AG10803 (cell line): ENCODE measurements around the gene RBM33.

Experiments used
- DNase-seq: peaks from one replicate; pipeline ENCODE4 v3.0.0; 2010; ENCODE audit warnings: low read depth
- H3K4me3 ChIP-seq: 2 replicates; pipeline ENCODE4 v1.5.1; 2011; ENCODE audit warnings: mild to moderate bottlenecking, low read length, control low read depth
- TF ChIP-seq, protein P1 (sequence below): conservative IDR thresholded peaks from 2 replicates; pipeline ENCODE4 v1.5.1; 2011; ENCODE audit warnings: mild to moderate bottlenecking, low read length, control low read depth, inconsistent platforms

RBM33 gene

DNA sequence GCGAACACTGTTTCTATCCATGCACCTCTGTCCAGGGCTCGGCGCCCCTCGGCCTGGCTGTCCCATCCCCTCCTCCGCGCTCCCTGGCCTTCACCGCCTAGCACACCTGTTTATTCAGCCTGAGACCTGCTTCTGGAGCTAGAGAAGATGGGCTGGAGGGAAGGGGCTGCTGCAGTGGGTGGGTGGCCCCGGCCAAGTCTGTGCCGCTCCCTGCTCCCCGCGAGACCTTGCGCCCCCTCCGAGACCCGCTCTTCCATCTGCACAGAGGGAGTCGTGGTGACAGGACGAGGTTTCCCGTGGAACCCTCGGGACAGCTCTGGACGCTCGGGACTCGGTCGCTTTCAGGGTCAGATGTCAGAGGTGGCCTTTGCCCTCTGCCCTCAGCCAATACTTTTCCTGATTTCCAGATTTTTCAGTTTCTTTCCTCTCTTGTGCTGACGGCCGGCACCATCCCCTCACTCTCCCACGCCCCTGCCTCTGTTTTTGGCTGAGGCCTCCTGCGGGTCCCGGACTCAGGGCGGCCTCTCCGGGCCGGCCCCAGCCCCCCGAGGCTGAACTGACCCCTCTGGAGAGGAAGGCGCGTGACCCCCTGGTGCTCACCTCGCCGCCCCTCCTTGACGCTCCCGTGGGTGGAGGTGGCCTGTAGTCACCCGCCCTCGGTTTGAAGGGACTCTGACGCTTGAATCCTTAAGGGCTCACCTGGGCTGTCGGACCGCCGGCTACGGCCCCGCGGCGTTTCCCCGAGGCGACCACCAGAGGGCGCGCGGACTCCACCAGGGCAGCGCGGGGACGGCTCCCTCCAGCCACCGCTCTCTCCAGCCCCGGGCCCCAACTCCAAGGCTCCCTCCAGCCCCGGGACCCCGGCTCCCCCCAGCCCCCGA lies 152.2 kb downstream of the RBM33 start:
- no peak for DNase-seq
- TF ChIP-seq, protein P1, sequence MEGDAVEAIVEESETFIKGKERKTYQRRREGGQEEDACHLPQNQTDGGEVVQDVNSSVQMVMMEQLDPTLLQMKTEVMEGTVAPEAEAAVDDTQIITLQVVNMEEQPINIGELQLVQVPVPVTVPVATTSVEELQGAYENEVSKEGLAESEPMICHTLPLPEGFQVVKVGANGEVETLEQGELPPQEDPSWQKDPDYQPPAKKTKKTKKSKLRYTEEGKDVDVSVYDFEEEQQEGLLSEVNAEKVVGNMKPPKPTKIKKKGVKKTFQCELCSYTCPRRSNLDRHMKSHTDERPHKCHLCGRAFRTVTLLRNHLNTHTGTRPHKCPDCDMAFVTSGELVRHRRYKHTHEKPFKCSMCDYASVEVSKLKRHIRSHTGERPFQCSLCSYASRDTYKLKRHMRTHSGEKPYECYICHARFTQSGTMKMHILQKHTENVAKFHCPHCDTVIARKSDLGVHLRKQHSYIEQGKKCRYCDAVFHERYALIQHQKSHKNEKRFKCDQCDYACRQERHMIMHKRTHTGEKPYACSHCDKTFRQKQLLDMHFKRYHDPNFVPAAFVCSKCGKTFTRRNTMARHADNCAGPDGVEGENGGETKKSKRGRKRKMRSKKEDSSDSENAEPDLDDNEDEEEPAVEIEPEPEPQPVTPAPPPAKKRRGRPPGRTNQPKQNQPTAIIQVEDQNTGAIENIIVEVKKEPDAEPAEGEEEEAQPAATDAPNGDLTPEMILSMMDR, result peak; percentile 60
- no peak overlapping the region for H3K4me3 ChIP-seq

DNA sequence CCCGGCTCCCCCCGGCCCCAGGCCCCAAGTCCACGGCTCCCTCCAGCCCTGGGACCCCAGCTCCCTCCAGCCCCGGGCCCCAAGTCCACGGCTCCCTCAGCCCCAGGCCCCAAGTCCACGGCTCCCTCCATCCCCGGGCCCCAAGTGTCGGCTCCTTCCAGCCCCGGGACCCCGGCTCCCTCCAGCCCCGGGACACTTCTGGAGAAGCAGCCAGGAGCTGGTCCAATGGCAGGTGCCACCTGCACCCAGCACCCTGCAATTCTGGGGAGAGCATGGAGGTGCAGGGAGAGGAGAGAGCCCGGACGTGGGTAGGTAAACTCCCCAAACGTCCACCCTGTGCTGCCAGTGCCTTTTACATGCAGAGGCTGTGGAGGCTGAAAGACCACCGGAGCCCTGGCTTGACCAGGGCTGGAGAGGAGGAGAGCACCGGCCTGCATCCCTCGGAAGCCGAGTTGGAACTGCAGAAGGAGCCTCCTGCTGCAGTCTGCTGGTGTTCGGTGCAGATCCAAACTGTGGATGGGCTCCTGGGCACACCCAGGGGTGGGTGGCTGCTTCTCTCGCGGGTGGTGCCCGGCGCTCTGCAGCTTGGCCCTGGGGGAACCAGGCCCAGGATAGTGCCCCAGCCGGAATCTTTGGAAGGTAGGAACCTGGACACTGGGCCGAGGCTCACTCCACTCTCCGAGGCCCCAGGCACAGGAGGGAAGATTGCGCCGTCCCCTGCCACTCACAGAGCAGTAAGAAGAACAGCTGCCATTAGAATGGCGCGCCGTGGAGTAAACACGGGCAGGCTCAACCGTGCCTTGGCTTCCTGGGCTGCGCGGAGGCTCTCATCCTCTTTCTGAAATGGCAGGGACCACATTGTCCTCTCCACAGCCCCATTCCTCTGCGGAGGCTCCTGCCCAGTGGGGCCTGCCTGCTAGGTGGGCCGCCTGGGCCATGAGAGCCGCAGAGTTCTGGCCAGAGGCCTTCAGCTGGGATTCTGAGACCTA lies 153.1 kb downstream of the RBM33 start:
- TF ChIP-seq, protein P1, result no peak
- no peak for DNase-seq
- no peak overlapping the region for H3K4me3 ChIP-seq

DNA sequence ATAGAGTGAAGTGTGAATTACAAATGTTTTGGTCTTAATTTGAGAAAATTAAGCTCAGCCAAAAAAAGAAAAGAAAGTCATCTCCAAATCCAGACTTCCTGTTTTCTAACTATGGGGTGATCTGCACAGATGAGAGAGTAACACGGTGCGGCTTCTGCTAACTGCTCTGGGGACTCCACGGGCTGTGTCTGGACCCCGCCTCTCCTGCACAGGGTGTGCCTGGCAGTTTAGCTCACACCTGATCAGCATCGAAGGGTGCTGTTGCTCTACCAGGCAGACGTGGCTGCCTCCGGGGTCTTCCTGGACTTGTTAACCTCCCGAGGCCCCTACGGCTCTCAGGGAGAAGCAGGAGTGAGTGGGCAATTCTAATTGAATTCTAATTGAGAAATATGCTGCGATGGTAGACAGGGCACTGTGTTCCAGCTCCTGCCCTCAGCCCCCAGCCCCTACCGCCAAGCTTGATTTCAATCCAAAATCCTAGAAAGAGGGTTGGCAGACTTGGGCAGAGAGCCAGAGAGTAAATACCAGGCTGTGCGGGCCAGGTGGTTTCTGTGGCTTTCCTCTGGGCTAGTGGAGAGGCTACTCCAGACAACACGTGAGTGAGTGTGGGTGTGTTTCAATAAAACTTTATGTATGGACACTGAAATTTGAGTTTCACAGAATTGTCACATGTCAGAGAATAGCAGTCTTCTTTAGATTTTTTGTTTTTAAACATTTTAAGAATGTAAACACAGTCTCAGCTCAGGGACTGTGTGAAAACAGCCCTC lies 154.4 kb downstream of the RBM33 start:
- TF ChIP-seq, protein P1, result no peak
- no peak overlapping the region for H3K4me3 ChIP-seq
- DNase-seq, result no peak

DNA sequence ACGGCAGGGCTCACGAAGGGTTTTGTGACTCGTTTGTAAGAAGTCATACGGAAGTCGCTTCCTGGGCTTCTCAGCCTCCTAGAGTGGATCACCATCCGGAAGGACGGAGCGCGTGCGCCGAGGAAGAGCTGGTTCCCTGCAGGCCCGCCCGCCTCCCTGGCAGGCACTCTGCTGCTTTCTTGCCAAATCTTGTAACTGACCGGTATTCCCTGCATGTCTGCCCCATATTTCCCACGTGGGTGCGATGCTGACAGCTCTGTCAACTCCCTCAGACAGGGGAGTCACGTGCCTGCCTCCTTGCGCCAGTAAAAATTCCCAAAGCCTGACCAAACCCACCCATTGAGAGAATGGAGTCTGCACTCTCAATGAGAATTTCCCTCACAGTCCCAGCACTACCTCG lies 155.1 kb downstream of the RBM33 start:
- no peak overlapping the region for H3K4me3 ChIP-seq
- TF ChIP-seq, protein P1, result no peak
- peak; percentile 39 for DNase-seq

DNA sequence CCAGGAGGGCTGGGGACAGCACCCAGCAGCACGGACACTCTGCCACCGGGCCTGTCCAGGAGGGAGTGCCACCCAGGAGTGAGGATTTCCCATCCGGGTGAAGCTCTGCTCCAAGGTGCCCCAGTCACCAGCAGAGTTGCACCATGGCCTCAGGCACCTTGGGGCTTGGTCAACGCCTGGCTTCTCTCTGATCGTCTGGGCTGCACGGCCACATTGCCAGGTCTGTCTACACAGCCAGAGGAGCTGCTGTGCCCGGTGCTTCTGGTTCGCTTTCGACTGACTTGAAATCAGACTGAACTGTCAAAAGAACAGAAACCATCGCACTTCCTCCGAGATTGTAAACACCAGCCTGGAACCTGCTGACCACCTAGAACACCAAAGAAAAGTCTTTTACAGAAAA lies 155.8 kb downstream of the RBM33 start:
- TF ChIP-seq, protein P1, result no peak

DNA sequence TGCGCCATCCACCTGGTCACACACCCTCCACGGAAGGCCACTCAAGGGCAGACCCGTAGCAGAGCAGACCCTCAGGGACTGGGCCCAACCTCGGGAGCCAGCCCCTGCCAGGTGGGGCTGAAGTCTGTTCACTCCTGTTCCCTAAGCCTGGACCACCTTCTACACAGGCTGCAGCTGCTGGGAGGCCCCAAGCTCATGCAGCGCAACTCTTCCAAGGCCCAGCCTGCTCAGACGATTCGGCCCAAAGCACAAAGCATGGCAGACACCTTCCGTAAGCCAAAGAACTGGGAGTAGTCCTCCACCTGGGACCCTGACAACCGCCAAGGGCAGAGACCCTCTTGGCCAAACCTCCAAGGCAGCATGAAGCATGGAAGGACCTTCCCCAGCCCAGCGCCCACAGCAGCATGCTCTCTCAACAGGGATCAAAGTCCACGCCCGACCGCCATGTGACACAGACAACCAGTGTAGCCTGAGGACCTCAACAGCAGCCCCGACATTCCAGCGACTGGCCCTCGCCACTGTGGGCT lies 156.3 kb downstream of the RBM33 start:
- TF ChIP-seq, protein P1, result no peak
- no peak overlapping the region for H3K4me3 ChIP-seq
- no peak for DNase-seq

More for the DNA sequence above, 155.8 kb downstream of the RBM33 start:
- H3K4me3 ChIP-seq, result no peak overlapping the region
- DNase-seq, result no peak
